H1 (cell line): ENCODE measurements around the gene MADD. TPM values are rescaled to one million over a fixed set of nuclear protein-coding genes. Genes with fewer than 3 reads are reported as not detected.

Experiments used
- CTCF ChIA-PET: fragments of 300-600 bp; sonication (Branson Sonifier 250); formaldehyde crosslinking; loops from one replicate; lab custom pipeline; 2021; ENCODE audit not compliant: partially characterized antibody; lab: Charles Lee
- POLR2A ChIA-PET: fragments of 300-600 bp; sonication (Branson Sonifier 250); formaldehyde crosslinking; loops from one replicate; lab custom pipeline; 2021; ENCODE audit warnings: inconsistent platforms; ENCODE audit not compliant: partially characterized antibody; lab: Charles Lee
- DNase-seq, 2 experiments: peaks; one replicate each; pipeline versions ENCODE4 v3.0.0 to v3.0.0-alpha.2; 2010 to 2022; ENCODE audit warnings: low spot score in 2 of 2, low read depth in 1 of 2, mixed read lengths in 1 of 2
- FAIRE-seq: peaks from 2 replicates; lab custom pipeline; 2011; peaks lifted over from hg19 to GRCh38; lab: Jason Lieb, UNC
- H2AFZ ChIP-seq: 2 replicates; pipeline ENCODE4 v1.8.1; 2012; ENCODE audit warnings: low read length, inconsistent platforms
- H2AK5ac ChIP-seq: 2 replicates; pipeline ENCODE4 v1.6.1; 2013; ENCODE audit warnings: low read depth, low read length
- H2BK120ac ChIP-seq: replicated peaks from 2 replicates; pipeline ENCODE3; 2013; ENCODE audit warnings: low read depth, low read length, inconsistent platforms
- H2BK12ac ChIP-seq: 2 replicates; pipeline ENCODE4 v1.6.1; 2013; ENCODE audit warnings: low read depth, low read length
- H2BK15ac ChIP-seq: 2 replicates; pipeline ENCODE4 v1.6.1; 2013; ENCODE audit warnings: low read length
- H2BK20ac ChIP-seq: 2 replicates; pipeline ENCODE4 v1.6.1; 2013; ENCODE audit warnings: low read length
- H2BK5ac ChIP-seq: 2 replicates; pipeline ENCODE4 v1.6.1; 2013; ENCODE audit warnings: low read depth, low read length
- H3K14ac ChIP-seq: 2 replicates; pipeline ENCODE4 v1.6.1; 2013; ENCODE audit warnings: inconsistent platforms; ENCODE audit not compliant: insufficient read length
- H3K18ac ChIP-seq: 2 replicates; pipeline ENCODE4 v1.6.1; 2013; ENCODE audit warnings: low read length; ENCODE audit errors: extremely low read depth
- H3K23ac ChIP-seq: 2 replicates; pipeline ENCODE4 v1.6.1; 2013; ENCODE audit warnings: inconsistent platforms; ENCODE audit not compliant: insufficient read length
- H3K23me2 ChIP-seq: 2 replicates; pipeline ENCODE4 v1.6.1; 2013; ENCODE audit warnings: low read depth, low read length
- H3K27ac ChIP-seq: 2 replicates; pipeline ENCODE4 v1.6.1; 2011; ENCODE audit warnings: low read depth, low read length, inconsistent platforms
- H3K27me3 ChIP-seq, 4 experiments: replicated peaks in 1 of 4; 1 replicate in 1 of 4; 2 replicates in 3 of 4; pipeline versions ENCODE4 v1.6.1 to v1.8.1; 2011 to 2013; ENCODE audit warnings: low read length in 3 of 4, mild to moderate bottlenecking in 3 of 4, inconsistent platforms in 2 of 4, mixed read lengths in 2 of 4, moderate library complexity in 1 of 4; ENCODE audit not compliant: control insufficient read depth in 3 of 4, insufficient read depth in 3 of 4; ENCODE audit errors: extremely low read depth in 1 of 4
- H3K36me3 ChIP-seq, 4 experiments: 2 replicates each; pipeline versions ENCODE4 v1.6.1 to v1.8.1; 2011 to 2013; ENCODE audit warnings: mild to moderate bottlenecking in 4 of 4, low read length in 3 of 4, moderate library complexity in 2 of 4, control low read depth in 1 of 4, inconsistent platforms in 1 of 4; ENCODE audit not compliant: insufficient read depth in 4 of 4, control insufficient read depth in 2 of 4
- H3K4ac ChIP-seq: replicated peaks from 2 replicates; pipeline ENCODE3; 2013; ENCODE audit warnings: low read length, low read depth, mixed read lengths, inconsistent platforms; ENCODE audit not compliant: insufficient read length
- H3K4me1 ChIP-seq, 4 experiments: replicated peaks in 1 of 4; 1 replicate in 1 of 4; 2 replicates in 3 of 4; pipeline versions ENCODE4 v1.6.1 to v1.8.1; 2011 to 2013; ENCODE audit warnings: low read length in 3 of 4, inconsistent platforms in 2 of 4, mixed read lengths in 1 of 4; ENCODE audit not compliant: insufficient read depth in 4 of 4, control insufficient read depth in 3 of 4
- H3K4me2 ChIP-seq, 2 experiments: 2 replicates each; pipeline versions ENCODE4 v1.6.1 to v1.8.1; 2011 to 2013; ENCODE audit warnings: low read depth in 2 of 2, low read length in 2 of 2, control low read depth in 1 of 2, inconsistent platforms in 1 of 2, mild to moderate bottlenecking in 1 of 2; ENCODE audit not compliant: insufficient read depth in 1 of 2
- H3K4me3 ChIP-seq, 4 experiments: fragments of 200-600, 300-600 bp in 1 of 4; sonication (generic), shearing (Covaris generic), sonication (Bioruptor Twin) in 1 of 4; 2 replicates each; pipeline versions ENCODE4 v1.5.1 to v1.8.1; 2011 to 2016; ENCODE audit warnings: low read length in 4 of 4, low read depth in 3 of 4, control low read depth in 2 of 4, inconsistent platforms in 2 of 4, mild to moderate bottlenecking in 2 of 4, mixed read lengths in 1 of 4, moderate library complexity in 1 of 4; ENCODE audit not compliant: insufficient read depth in 2 of 4; ENCODE audit errors: extremely low read depth in 1 of 4
- H3K56ac ChIP-seq: replicated peaks from 2 replicates; pipeline ENCODE3; 2013; ENCODE audit warnings: low read depth, mild to moderate bottlenecking, mixed read lengths, low read length, inconsistent platforms; ENCODE audit not compliant: insufficient read length
- H3K79me1 ChIP-seq: 2 replicates; pipeline ENCODE4 v1.6.1; 2013; ENCODE audit warnings: low read depth, low read length, control low read depth
- H3K79me2 ChIP-seq, 2 experiments: 2 replicates each; pipeline versions ENCODE4 v1.6.1 to v1.8.1; 2012 to 2013; ENCODE audit warnings: low read length in 2 of 2, mild to moderate bottlenecking in 2 of 2, inconsistent platforms in 1 of 2; ENCODE audit not compliant: insufficient read depth in 2 of 2, control insufficient read depth in 1 of 2
- H3K9ac ChIP-seq, 4 experiments: replicated peaks in 1 of 4; 1 replicate in 1 of 4; 2 replicates in 3 of 4; pipeline versions ENCODE4 v1.6.1 to v1.8.1; 2011 to 2013; ENCODE audit warnings: low read depth in 3 of 4, low read length in 3 of 4, control low read depth in 2 of 4, mild to moderate bottlenecking in 2 of 4, moderate library complexity in 2 of 4, inconsistent platforms in 1 of 4; ENCODE audit errors: extremely low read depth in 1 of 4
- H3K9me3 ChIP-seq, 2 experiments: 2 replicates each; pipeline versions ENCODE4 v1.6.1 to v1.8.1; 2012 to 2013; ENCODE audit warnings: mild to moderate bottlenecking in 2 of 2, moderate library complexity in 2 of 2, control low read depth in 1 of 2, inconsistent platforms in 1 of 2, low read depth in 1 of 2, low read length in 1 of 2, mixed read lengths in 1 of 2; ENCODE audit not compliant: insufficient read depth in 2 of 2
- H4K20me1 ChIP-seq, 2 experiments: replicated peaks in 1 of 2; 2 replicates each; pipeline versions ENCODE3 to v1.8.1; 2011 to 2013; ENCODE audit warnings: inconsistent platforms in 2 of 2, low read length in 2 of 2, mild to moderate bottlenecking in 1 of 2; ENCODE audit not compliant: insufficient read depth in 2 of 2, control insufficient read depth in 1 of 2
- H4K5ac ChIP-seq: 2 replicates; pipeline ENCODE4 v1.6.1; 2013; ENCODE audit warnings: low read length, low read depth, mixed read lengths, inconsistent platforms; ENCODE audit not compliant: insufficient read length
- H4K8ac ChIP-seq: 2 replicates; pipeline ENCODE4 v1.8.0; 2013; ENCODE audit warnings: mild to moderate bottlenecking, moderate library complexity, low read length, inconsistent platforms; ENCODE audit not compliant: insufficient read depth; ENCODE audit errors: extremely low read depth
- H4K91ac ChIP-seq: replicated peaks from 2 replicates; pipeline ENCODE3; 2013; ENCODE audit warnings: low read length, mixed read lengths, inconsistent platforms; ENCODE audit not compliant: insufficient read length
- ASH2L ChIP-seq: fragments of 200-600, 300-600 bp; sonication (generic); IDR thresholded peaks from one replicate; pipeline ENCODE4 v1.7.1; 2017; ENCODE audit warnings: low read length
- CHD2 ChIP-seq: IDR thresholded peaks from 2 replicates; pipeline ENCODE4 v1.6.1; 2012; ENCODE audit warnings: low read length, improper control_type of control experiment
- EZH2 ChIP-seq: fragments of 200-600 bp; sonication (generic); IDR thresholded peaks from 2 replicates; pipeline ENCODE4 v1.7.1; 2012; ENCODE audit warnings: low read depth, mild to moderate bottlenecking, moderate library complexity, low read length, inconsistent platforms; ENCODE audit not compliant: severe bottlenecking
- SP2 ChIP-seq: IDR thresholded peaks from 2 replicates; pipeline ENCODE4 v1.6.1; 2012; ENCODE audit warnings: mild to moderate bottlenecking, low read length, inconsistent platforms
- SRF ChIP-seq: IDR thresholded peaks from 2 replicates; pipeline ENCODE4 v1.6.1; 2011; ENCODE audit warnings: mild to moderate bottlenecking, low read depth, low read length, moderate library complexity
- SUZ12 ChIP-seq: fragments of 200-600 bp; sonication (generic); IDR thresholded peaks from 2 replicates; pipeline ENCODE4 v1.6.1; 2012; ENCODE audit warnings: mild to moderate bottlenecking, inconsistent platforms, low read length, moderate library complexity, mixed read lengths
- TEAD4 ChIP-seq: IDR thresholded peaks from 2 replicates; pipeline ENCODE4 v1.6.1; 2012; ENCODE audit warnings: low read depth, low read length, inconsistent platforms, mixed read lengths
- YY1 ChIP-seq: IDR thresholded peaks from 2 replicates; pipeline ENCODE4 v1.6.1; 2011; ENCODE audit warnings: low read depth, mild to moderate bottlenecking, low read length
- WGBS, 2 experiments: shearing (Covaris generic) in 1 of 2; methylation state at CpG; one replicate each; pipeline versions ENCODE4 v1.1.6 to v1.1.7; 2013 to 2015; ENCODE audit warnings: low lambda C conversion rate in 2 of 2, mixed read lengths in 2 of 2, inconsistent platforms in 1 of 2, low coverage in 1 of 2, missing lambda C conversion rate in 1 of 2; ENCODE audit not compliant: insufficient replicate concordance in 2 of 2, insufficient coverage in 1 of 2, insufficient read length in 1 of 2; ENCODE audit errors: extremely low coverage in 1 of 2, missing lambda C conversion rate in 1 of 2; 5-methylcytosine and 5-hydroxymethylcytosine counted together
- polyA plus RNA-seq, 7 experiments: library from polyadenylated mRNA; depleted of rRNA in 3 of 7; stranded (reverse) in 5 of 7; unstranded in 2 of 7; fragments of >200 nt in 5 of 7; fragments of 200-250 nt in 2 of 7; gene quantifications; 1 replicate in 5 of 7; 2 replicates in 1 of 7; 4 replicates in 1 of 7; pipeline versions ENCODE4 v1.2.1 to v1.2.3, GENCODE V29; 2011 to 2013; ENCODE audit warnings: missing spikeins in 2 of 7, mixed read lengths in 2 of 7
- total RNA-seq: library from RNA; stranded (reverse); fragmentation: NEBNext Ultra II Directional; extraction: Animal tissue kit (Norgen Biotek cat#: 25700); gene quantifications from 2 replicates; pipeline ENCODE4 v1.2.1, GENCODE V29; 2021
- TF ChIP-seq, protein P1 (sequence below): IDR thresholded peaks from 2 replicates; pipeline ENCODE4 v1.6.1; 2012; ENCODE audit warnings: low read length, inconsistent platforms
- TF ChIP-seq, protein P2 (sequence below): IDR thresholded peaks from 2 replicates; pipeline ENCODE4 v1.6.1; 2011; ENCODE audit warnings: low read length, improper control_type of control experiment
- TF ChIP-seq, protein P3 (sequence below): IDR thresholded peaks from 2 replicates; pipeline ENCODE4 v1.6.1; 2012; ENCODE audit warnings: inconsistent platforms

The MADD gene
- total and polyA plus RNA-seq, 2 of the 8 experiments (the other 6 are each of a cell fraction or from before 2014, with no cell fraction given), result 32.5 to 45.4 TPM

DNA sequence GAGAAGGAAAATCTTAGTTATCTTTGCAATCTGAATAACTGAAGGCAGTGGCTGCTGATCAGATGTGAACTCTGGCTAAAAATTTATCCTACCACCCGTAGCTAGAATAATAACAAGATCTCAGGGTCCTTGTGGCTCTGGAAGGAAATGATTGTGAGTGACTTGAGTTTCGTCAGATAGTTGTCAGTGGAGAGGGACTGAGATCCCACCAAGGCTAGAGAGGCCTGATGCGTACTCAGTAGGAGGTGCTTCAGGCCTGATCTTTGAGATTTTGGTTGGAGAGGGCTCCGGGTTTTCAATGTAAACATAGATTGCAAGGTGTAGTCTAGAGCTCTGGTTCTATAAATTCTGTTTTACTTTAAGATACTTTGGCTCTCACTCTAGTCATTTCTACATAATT lies 1.4 kb downstream of the MADD start:
- Histone ChIP-seq H3K79me1 (peaks cover 20% of the 10 kb centered on the region), H3K27ac (no peak overlapping the region), H3K4me1 (peaks cover 14 to 25% (median 17%) of the 10 kb centered on the region in 4 experiments), H3K9me3 (no peaks in the 10 kb centered on the region), H3K27me3 (no peaks in the 10 kb centered on the region), H4K5ac (no peak overlapping the region), H3K4me3 (peak overlapping the region in 2 of 4 experiments; percentile 75 to 93; a peak in 2 of 8 replicates), H2BK120ac (no peak overlapping the region), H4K8ac (no peak overlapping the region), H2BK12ac (no peak overlapping the region), H3K23ac (no peak overlapping the region), H3K36me3 (peaks cover 0 to 16% (median 11%) of the 10 kb centered on the region in 4 experiments; a peak in 5 of 8 replicates), H3K14ac (no peak overlapping the region), H2BK15ac (no peak overlapping the region), H2BK5ac (no peak overlapping the region), H4K91ac (no peak overlapping the region), H3K23me2 (peaks cover 13% of the 10 kb centered on the region), H3K56ac (no peak overlapping the region), H3K9ac (no peak overlapping the region), H3K4me2 (peak overlapping the region; percentile 86 to 99; a peak in 3 of 4 replicates), H3K18ac (no peak overlapping the region), H2AFZ (no peak overlapping the region), H3K4ac (no peak overlapping the region)
- DNase-seq (no peak), FAIRE-seq (no peak)
- ChIA-PET CTCF (interaction anchor here (0.8 to 7.4 kb wide), 10 partner anchors 10 to 161 kb away, joined by 3 to 72 read pairs (median 4); partner anchors contain the start of gene NR1H3), POLR2A (interaction anchor here (0.7 to 4.0 kb wide), 5 partner anchors 11 to 503 kb away, joined by 3 to 26 read pairs (median 4); partner anchors contain the start of genes ACP2 and NR1H3)
- TF ChIP-seq ASH2L, result no peak
- TF ChIP-seq SP2, result no peak
- TF ChIP-seq SRF, result no peak
- TF ChIP-seq SUZ12, result no peak
- TF ChIP-seq, protein P1, sequence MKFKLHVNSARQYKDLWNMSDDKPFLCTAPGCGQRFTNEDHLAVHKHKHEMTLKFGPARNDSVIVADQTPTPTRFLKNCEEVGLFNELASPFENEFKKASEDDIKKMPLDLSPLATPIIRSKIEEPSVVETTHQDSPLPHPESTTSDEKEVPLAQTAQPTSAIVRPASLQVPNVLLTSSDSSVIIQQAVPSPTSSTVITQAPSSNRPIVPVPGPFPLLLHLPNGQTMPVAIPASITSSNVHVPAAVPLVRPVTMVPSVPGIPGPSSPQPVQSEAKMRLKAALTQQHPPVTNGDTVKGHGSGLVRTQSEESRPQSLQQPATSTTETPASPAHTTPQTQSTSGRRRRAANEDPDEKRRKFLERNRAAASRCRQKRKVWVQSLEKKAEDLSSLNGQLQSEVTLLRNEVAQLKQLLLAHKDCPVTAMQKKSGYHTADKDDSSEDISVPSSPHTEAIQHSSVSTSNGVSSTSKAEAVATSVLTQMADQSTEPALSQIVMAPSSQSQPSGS, result no peak
- no peak for TF ChIP-seq YY1
- TF ChIP-seq, protein P2, sequence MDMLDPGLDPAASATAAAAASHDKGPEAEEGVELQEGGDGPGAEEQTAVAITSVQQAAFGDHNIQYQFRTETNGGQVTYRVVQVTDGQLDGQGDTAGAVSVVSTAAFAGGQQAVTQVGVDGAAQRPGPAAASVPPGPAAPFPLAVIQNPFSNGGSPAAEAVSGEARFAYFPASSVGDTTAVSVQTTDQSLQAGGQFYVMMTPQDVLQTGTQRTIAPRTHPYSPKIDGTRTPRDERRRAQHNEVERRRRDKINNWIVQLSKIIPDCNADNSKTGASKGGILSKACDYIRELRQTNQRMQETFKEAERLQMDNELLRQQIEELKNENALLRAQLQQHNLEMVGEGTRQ, result no peak
- no peak for TF ChIP-seq TEAD4
- no peak for TF ChIP-seq CHD2
- TF ChIP-seq, protein P3, sequence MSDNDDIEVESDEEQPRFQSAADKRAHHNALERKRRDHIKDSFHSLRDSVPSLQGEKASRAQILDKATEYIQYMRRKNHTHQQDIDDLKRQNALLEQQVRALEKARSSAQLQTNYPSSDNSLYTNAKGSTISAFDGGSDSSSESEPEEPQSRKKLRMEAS, result no peak
- TF ChIP-seq EZH2, result no peak
- TF ChIP-seq, all 59 proteins: peak for 0
- Histone ChIP-seq H3K79me2 (peaks cover 0 to 48% of the 10 kb centered on the region in 2 experiments; a peak in 3 of 4 replicates), H2BK20ac (no peak overlapping the region), H4K20me1 (peaks cover 8 to 17% of the 10 kb centered on the region in 2 experiments), H2AK5ac (no peak overlapping the region)
- WGBS, 2 experiments, result 89% methylated on average over 4 of the region's 4 CpGs; no CpG with 5 or more reads in 1 of the 2 experiments
